Thymus (tissue), 11 donors: ENCODE data around the gene PCDH12. TPM values are rescaled to one million over a fixed set of nuclear protein-coding genes. Genes with fewer than 3 reads are reported as not detected.
"Not testable (repeated sequence)": the region's sequence is repeated elsewhere in the genome, so short reads cannot be mapped to it uniquely, and the experiment has no call there.

Experiments
- DNase-seq, 9 donors: peaks; one replicate each; pipeline ENCODE4 v3.0.0-alpha.2; 2013; ENCODE audit warnings: low spot score in 9 of 9, low read depth in 6 of 9, missing footprints in 1 of 9
- H3K27ac ChIP-seq, 2 donors: one replicate each; pipeline ENCODE4 v1.5.1; 2013; ENCODE audit warnings: control low read depth in 1 of 2, low read depth in 1 of 2, low read length in 1 of 2, mild to moderate bottlenecking in 1 of 2, moderate library complexity in 1 of 2
- H3K27me3 ChIP-seq, 2 donors: one replicate each; pipeline ENCODE4 v1.5.1; 2013; ENCODE audit warnings: low read length in 1 of 2; ENCODE audit not compliant: control insufficient read depth in 2 of 2, insufficient read depth in 1 of 2
- H3K36me3 ChIP-seq, 2 donors: one replicate each; pipeline ENCODE4 v1.5.1; 2013; ENCODE audit warnings: low read length in 1 of 2, mild to moderate bottlenecking in 1 of 2, moderate library complexity in 1 of 2; ENCODE audit not compliant: control insufficient read depth in 2 of 2, insufficient read depth in 2 of 2
- H3K4me1 ChIP-seq, 2 donors: one replicate each; pipeline ENCODE4 v1.5.1; 2013; ENCODE audit warnings: low read length in 2 of 2; ENCODE audit not compliant: control insufficient read depth in 2 of 2, insufficient read depth in 2 of 2
- H3K4me3 ChIP-seq, 2 donors: one replicate each; pipeline ENCODE4 v1.5.1; 2013; ENCODE audit warnings: low read length in 2 of 2, control low read depth in 1 of 2, mild to moderate bottlenecking in 1 of 2
- H3K9me3 ChIP-seq, 2 donors: one replicate each; pipeline ENCODE4 v1.5.1; 2013; ENCODE audit warnings: low read length in 1 of 2, mild to moderate bottlenecking in 1 of 2; ENCODE audit not compliant: control insufficient read depth in 2 of 2, insufficient read depth in 1 of 2
- WGBS: extraction: QIAGEN DNeasy Blood & Tissue Kit; methylation state at CpG from one replicate; pipeline ENCODE4 v1.1.7; 2013; 5-methylcytosine and 5-hydroxymethylcytosine counted together
- polyA plus RNA-seq: library from polyadenylated mRNA; stranded (reverse); fragments of 200-250 nt; gene quantifications from one replicate; pipeline ENCODE4 v1.2.3, GENCODE V29; 2013
- total RNA-seq: library from RNA; stranded (reverse); fragments of 120-200 nt; gene quantifications from one replicate; pipeline ENCODE4 v1.2.4, GENCODE V29; 2013
- donor health status: healthy.

The PCDH12 gene
- total and polyA plus RNA-seq, 2 donors = 0.52 to 3.4 TPM

DNA sequence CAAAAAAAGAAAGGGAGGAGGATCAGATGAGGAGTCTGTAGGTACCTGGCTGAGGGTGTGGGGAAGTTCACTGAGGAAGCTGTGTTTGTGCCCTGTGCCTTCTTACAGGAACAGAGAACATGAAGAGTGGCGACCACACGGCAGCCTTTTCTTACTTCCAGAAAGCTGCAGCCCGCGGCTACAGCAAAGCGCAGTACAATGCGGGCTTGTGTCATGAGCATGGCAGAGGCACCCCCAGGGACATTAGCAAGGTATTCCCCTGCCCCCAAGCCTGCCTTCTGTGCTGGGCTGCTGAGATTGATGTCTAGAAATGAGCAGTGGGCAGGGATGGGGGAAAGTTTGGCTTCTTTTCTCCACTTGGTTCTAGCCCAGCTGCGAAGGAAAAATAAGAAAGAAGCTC, 24.9 kb downstream of the PCDH12 start:
- no peak overlapping the region for H3K4me3 ChIP-seq
- H3K36me3 ChIP-seq = peaks cover 42 to 64% of the 10 kb centered on the region in 2 donors
- no peak for DNase-seq
- H3K27ac ChIP-seq = no peak overlapping the region
- H3K4me1 ChIP-seq = no peaks in the 10 kb centered on the region
- no peaks in the 10 kb centered on the region for H3K27me3 ChIP-seq
- no peaks in the 10 kb centered on the region for H3K9me3 ChIP-seq
- WGBS = 98% methylated on average over 7 of the region's 7 CpGs

DNA sequence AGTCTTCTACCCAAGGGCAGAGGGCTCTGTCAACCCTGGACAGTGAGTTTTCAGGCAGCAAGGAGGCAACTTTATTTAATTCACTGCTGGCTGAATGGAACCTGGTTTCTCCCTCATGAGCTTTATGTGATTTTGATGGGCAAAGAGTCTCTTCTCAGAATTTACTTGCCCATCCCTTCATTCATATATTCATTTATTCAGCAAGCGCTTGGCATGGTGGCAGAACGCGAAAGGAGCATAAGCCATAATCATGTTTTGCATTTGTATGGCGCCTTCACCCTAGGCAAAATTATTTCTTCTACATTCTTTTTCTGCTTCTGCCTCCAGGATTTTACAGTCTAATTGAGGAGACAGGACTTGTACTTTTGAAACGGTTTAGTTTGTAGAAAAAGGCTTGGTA, 26.3 kb downstream of the PCDH12 start:
- no peak for DNase-seq
- no peak overlapping the region for H3K27ac ChIP-seq
- H3K36me3 ChIP-seq = peaks cover 40 to 61% of the 10 kb centered on the region in 2 donors
- no peaks in the 10 kb centered on the region for H3K4me1 ChIP-seq
- no peak overlapping the region for H3K4me3 ChIP-seq
- H3K27me3 ChIP-seq = no peaks in the 10 kb centered on the region
- WGBS = 99% methylated on average over 5 of the region's 5 CpGs
- H3K9me3 ChIP-seq = no peaks in the 10 kb centered on the region

DNA sequence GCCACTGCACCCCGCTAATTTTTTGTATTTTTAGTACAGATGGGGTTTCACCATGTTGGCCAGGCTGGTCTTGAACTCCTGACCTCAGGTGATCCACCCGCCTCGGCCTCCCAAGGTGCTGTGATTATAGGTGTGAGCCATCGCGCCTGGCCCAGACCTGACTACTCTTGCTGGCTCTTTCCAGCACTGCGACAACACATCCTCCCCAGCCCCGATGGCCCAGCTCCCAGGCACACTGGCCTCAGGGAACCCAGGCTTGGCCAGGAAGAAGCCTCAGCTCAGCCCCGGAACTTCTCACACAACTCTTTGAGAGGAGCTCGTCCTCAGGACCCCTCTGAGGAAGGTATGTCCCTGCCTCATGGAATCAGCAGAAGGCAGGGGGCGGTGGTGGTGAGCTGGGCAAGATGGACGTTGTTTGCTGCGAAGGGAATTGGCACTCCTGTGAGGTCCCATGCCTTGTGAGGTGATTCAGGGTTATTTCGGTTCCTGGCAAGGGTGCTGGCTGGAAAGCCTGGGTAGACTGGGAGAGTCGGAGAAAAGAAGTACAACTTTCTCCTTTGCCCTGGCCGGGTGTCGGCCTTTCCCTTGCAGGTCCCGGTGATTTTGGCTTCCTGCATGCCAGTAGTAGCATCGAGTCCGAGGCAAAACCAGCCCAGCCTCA, 28.5 kb downstream of the PCDH12 start:
- Histone ChIP-seq H3K36me3 (peaks cover 36 to 60% of the 10 kb centered on the region in 2 donors), H3K4me1 (peaks cover 0 to under 1% of the 10 kb centered on the region in 2 donors), H3K27me3 (no peaks in the 10 kb centered on the region), H3K27ac (no peak overlapping the region), H3K4me3 (no peak overlapping the region), H3K9me3 (no peaks in the 10 kb centered on the region)
- 98% methylated on average over 19 of the region's 19 CpGs for WGBS
- DNase-seq = no peak

- Histone ChIP-seq H3K4me1 (peaks cover 6 to 11% of the 10 kb centered on the region in 2 donors), H3K27ac (no peak overlapping the region), H3K36me3 (peaks cover 28 to 51% of the 10 kb centered on the region in 2 donors), H3K27me3 (no peaks in the 10 kb centered on the region), H3K4me3 (no peak overlapping the region), H3K9me3 (peaks cover 0 to 6% of the 10 kb centered on the region in 2 donors)
- 94% methylated on average over 8 of the region's 8 CpGs for WGBS
- DNase-seq = no peak
These were observed 30.0 kb downstream of the PCDH12 start for GRCh38 chr5:141928051-141928450.

DNA sequence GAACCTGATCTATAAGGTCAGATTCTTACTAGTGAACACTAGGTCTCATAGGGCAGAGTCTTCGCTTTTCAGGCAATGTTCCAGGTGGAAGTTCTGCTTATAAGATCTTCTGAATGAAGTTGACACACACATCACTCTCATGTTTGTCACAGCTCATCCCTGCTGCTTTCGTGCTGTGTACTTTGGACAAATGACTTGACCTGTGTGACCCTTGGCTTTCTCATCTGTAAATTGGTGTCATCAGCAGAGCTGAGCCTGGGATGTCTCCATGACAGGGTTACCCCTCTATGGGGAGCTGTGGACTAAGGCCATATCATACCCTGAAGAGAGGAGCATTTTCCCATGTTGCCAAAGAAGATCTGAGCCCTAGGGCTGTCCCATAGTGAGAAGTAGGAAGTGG, 31.6 kb downstream of the PCDH12 start:
- Histone ChIP-seq H3K9me3 (peaks cover 0 to 6% of the 10 kb centered on the region in 2 donors), H3K27ac (no peak overlapping the region), H3K36me3 (peaks cover 26 to 43% of the 10 kb centered on the region in 2 donors), H3K4me1 (peaks cover 6 to 13% of the 10 kb centered on the region in 2 donors), H3K27me3 (no peaks in the 10 kb centered on the region), H3K4me3 (no peak overlapping the region)
- DNase-seq = no peak
- 98% methylated on average over 2 of the region's 2 CpGs for WGBS

DNA sequence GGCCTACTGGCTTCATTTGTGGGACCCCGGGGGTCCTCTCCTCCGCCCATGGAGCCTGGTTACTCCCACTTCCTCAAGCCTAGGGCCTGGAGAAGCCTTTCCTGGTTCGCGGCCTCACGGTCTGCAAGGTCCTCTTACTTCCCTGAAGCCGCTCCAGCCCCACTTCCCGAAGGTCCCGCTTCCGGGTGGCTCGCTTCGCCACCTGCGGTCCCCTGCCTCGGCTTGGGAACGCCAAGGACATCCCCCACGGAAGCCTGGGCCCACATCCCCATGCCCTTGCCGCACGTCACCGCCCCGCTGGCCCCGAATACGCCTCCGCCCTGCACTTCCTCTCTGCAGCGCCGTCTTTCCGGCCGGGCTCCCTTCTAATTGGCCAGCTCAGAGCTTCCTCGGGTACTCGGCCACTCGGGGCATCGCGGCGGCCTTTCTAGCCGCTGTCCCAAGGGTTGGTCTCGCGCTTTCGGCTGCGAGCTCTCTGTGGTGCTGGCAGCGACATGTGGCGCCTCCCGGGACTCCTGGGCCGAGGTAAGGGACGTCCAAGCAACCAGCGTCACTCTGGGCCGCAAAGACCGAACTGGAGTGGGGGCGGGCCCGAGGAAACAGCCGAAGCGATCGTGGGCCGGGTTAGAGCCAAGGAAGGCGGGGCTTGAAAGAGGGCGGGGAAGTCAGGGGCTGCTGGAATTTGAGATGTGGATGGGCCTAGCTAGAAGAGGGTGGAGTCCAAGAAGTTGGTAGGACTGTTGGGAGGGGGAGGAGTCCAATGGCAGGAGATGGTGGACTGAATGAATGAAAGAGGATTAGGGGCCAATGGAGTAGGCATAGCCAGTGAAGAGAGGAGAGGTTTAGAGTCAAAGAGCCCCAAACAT, 34.3 kb downstream of the PCDH12 start, which contains the start of gene DELE1:
DELE1 (plus strand) TSS at position 424 of the 866 bp plus-strand sequence; CDS start at position 495, 71 bp downstream.
- H3K9me3 ChIP-seq = peaks cover 0 to 6% of the 10 kb centered on the region in 2 donors
- WGBS = under 1% methylated on average over 53 of the region's 53 CpGs
- peak within 1 kb of the TSS; percentile 83 to 98 for H3K4me3 ChIP-seq
- peak; percentile 75 to 94 (median 82) for DNase-seq
- peaks cover 6 to 13% of the 10 kb centered on the region in 2 donors for H3K4me1 ChIP-seq
- no peaks in the 10 kb centered on the region for H3K27me3 ChIP-seq
- peak within 1 kb of the TSS; percentile 95 to 99 for H3K27ac ChIP-seq
- peaks cover 16 to 20% of the 10 kb centered on the region in 2 donors for H3K36me3 ChIP-seq

DNA sequence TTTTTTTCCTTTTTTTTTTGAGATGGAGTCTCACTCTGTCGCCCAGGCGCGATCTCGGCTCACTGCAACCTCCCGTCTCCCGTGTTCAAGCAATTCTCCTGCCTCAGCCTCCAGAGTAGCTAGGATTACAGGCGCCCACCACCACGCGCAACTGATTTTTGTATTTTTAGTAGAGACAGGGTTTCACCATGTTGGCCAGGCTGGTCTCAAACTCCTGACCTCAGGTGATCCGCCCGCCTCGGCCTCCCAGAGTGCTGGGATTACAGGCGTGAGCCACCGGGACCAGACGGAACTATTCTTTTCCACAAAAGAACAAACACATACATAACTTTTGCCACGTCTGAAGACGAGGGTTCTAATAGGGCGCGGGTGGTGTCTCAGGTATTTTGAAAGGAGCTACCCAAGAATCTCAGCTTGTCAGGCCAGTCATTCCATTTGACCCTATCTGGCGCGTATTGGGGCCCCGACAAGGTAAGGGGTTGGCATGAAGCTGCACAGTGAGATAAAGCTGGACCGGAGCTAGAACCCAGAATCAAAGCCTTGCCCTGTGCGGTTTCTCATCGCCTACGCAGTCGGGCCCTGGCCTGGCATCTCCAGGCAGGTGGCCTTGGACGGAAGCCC, 35.1 kb downstream of the PCDH12 start:
- peak in 1 of 9 donors; percentile 0 for DNase-seq
- 61% methylated on average over 28 of the region's 28 CpGs for WGBS
- H3K27me3 ChIP-seq, H3K9me3 ChIP-seq: not testable (repeated sequence)
- Histone ChIP-seq H3K4me3 (peak overlapping the region; percentile 83 to 98), H3K36me3 (peaks cover 11 to 13% of the 10 kb centered on the region in 2 donors), H3K27ac (peak overlapping the region; percentile 95 to 99), H3K4me1 (peaks cover 6 to 13% of the 10 kb centered on the region in 2 donors)

DNA sequence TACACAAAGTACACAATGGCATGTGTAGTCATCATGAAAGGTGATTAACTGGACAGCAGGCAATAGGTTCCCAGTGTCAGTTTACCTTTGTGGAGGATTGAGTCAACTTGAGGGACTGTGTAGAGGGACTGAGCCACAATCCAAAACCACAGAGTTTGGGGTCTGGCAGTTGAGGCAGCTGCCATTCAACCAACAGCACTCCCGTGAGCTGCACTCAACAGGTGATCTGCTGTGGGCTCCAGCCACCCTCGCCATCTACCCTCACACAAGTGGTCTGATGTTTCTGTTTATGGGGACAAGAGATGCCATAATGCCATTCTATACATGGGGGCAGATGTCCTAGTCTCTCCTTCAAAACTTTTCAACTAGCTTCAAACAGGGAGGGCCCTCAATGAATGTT, 37.2 kb downstream of the PCDH12 start:
- H3K4me1 ChIP-seq = peaks cover 6 to 13% of the 10 kb centered on the region in 2 donors
- peaks cover 0 to 7% of the 10 kb centered on the region in 2 donors for H3K27me3 ChIP-seq
- H3K4me3 ChIP-seq = no peak overlapping the region
- 77% methylated on average over 2 of the region's 2 CpGs for WGBS
- peaks cover 0 to 6% of the 10 kb centered on the region in 2 donors for H3K9me3 ChIP-seq
- no peak for DNase-seq
- peaks cover 4 to 5% of the 10 kb centered on the region in 2 donors for H3K36me3 ChIP-seq
- H3K27ac ChIP-seq = no peak overlapping the region
